ENCODE data around the gene RXRA.

The RXRA gene

DNA sequence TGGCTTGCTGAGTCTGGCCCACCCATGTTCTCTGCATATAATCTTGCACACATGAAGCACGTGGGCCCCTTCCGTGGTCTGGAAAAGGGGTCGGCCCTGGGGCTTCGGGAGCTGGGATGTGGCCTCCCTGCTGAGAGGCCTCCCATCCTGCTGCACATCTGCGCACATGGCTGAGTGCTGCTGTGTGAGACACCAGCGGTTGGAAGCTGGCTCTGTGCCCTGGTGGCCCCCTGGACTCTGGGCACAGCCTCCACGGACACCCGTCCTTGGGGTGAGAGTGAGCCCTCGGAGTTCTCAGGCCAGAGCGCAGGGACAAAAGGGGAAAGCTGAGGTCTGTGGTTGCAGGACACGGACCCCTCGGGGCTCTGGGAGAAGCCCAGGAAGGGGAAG is 115.8 kb downstream of the RXRA start:
- no peak overlapping the region for H3K4me3 ChIP-seq (ENCODE audit: low read depth, low read length)

DNA sequence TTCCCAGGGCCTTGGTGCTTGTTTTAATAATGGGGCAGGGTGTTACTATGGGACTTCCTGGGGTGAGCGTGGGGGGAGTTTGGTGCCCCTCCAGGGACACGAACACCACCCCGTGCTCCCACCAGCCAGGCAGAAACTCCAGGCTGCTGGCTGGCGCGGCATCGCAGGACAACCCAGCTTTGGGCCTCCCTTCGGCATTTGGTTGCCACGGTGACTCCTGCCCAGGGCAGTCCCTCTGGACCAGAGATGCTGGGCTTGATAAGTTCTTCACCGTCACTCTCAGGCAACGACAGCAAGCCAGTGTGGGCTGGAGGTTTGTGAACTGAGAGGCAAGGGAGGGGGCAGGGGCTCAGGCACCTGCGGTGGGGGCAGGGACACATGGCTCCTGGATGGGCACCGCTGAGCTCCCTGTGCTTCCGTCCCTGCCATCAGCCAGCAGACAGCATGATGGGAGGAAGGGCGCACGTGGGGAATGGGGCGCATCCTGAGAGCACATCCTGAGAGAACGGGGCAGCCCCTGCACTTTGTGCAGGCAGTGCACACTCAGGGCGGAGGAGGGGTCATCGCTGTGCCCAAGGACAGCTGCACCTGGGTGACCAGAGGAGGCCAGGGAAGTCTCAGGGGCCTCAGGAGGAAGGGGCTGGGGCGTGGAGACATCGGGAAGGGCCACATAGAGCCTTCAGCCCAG is 116.4 kb downstream of the RXRA start:
- no peak overlapping the region for H3K4me3 ChIP-seq (ENCODE audit: low read depth, low read length)

DNA sequence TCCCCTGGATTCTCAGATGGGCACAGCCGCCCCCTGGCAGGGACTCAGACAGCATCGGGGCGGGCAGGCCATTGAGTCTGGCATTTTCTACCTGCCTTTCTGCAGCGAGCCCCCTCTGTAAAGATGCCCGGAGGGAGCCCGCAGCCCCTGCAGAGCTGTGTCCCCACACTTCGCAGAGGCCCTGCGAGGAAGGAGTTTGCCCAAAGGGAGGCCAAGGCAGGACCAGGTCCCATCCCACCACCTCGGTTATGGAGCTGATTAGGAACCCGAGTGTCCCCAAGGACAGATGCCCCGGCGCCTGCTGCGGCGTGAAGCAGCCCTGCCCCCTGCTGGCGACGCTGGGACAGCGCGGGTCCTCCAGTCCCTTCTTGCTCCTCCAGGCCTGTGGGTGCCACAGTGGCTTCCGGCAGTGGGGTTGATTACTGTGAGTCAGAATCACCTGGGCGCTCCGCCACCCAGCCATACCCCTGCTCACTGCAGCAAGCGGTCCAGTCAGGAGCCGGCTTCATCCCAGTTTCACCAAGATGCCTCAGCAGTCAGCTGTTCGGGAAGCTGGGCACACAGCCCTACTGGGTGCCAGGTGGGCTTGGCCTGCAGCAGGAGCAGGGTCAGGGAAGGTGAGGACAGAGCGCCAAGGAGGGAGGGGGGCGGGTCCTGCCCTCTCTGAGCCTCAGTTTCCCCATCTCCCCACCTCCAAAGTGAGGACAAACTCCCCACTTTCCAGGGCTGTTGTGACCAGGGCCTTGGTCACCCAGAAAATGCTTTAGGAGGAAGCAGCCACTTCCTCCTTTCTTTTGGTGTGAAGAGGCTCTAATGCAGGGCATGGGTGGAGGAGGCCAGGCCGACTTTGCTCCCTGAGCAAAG is 117.2 kb downstream of the RXRA start:
- H3K4me3 ChIP-seq (ENCODE audit: low read depth, low read length), result no peak overlapping the region

DNA sequence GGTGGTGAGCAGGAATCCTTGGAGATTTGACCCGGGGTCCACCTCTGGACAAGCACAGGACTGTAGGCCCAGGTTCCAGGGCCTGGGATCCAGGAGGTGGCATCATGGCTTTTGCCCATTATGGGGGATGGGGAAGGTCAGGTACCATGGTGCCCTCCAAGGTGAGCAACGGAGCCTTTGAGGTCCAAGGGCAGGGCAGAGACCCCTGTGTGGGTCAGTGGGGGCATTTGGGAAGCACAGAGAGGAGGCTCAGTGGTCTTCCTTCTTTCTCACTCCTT is 117.7 kb downstream of the RXRA start:
- no peak overlapping the region for H3K4me3 ChIP-seq (ENCODE audit: low read depth, low read length)

DNA sequence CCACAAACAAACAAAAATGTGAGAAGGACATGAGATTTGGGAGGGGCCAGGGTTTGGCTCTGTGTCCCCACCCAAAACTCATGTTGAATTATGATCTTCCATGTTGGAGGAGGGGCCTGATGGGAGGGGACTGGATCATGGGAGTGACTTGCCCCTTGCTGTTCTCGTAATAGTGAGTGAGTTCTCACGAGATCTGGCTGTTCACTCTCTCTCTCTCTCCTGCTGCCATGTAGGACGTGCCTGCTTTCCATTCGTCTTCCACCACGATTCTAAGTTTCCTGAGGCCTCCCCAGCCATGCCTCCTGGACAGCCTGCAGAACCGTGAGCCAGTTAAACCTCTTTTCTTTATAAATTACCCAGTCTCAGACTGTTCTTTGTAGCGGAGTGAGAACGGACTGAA is 118.7 kb downstream of the RXRA start:
- H3K4me3 ChIP-seq (ENCODE audit: low read depth, low read length), result no peak overlapping the region

DNA sequence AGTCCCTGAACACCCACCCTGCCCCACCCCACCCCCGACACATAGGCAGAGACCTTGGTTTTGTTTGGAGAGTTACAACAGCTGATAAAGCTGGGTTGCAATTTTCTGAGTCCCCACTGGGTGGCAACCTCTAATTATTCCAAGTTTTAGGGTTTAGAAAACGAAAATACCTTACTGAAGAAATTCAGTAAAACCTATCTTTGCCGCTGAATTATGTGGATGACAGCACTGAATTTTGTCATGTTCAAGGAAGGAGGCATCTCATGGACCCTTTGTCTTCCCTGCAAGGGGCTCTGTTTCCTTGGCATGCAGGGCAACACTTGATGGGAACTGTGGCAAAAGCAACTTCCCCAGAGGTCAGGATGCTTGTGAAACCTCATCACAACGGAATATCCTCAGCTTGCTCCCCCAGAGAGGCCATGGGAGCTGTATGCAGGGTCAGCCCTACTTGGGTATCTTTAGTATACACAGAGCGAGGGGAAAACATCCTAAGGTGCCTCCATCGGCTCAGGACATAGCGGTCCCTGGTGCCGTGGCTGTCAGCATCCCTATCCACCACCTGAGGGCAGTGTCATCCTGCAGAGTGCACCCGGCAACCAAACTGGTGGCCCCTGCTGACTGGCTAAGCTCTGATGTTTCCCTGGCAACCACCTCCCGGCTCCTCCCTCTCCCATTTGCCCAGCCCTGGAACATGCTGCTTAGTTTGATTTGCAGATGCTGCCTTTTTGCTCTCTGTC is 123.1 kb downstream of the RXRA start:
- no peak overlapping the region for H3K4me3 ChIP-seq (ENCODE audit: low read depth, low read length)

DNA sequence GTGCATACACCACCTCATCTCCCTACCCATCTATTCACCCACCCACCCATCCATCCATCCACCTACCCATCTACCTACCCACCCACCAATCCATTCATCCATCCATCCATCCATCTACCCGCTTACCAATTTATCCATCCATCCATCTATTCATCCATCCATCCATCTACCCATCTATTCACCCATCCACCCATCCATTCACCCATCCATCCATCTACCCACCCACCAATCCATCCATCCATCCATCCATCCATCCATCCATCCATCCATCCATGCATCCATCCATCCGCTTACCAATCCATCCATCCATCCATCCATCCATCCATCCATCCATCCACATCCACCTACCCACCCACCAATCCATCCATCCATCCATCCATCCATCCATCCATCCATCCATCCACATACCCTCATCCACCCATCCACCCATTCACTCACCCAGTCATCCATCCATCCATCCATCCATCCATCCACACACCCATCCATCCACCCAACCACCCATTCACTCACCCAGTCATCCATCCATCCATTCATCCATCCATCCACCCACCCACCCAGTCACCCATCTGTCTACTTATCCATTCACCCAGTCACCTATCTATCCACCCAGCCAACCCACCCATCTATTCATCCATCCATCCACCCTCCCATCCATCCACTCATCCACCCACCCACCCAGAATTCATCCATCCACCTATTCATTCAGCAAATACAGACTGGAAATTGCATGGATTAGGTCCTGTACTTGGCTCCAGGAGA is 125.6 kb downstream of the RXRA start:
- H3K4me3 ChIP-seq (ENCODE audit: low read depth, low read length), result no peak overlapping the region

DNA sequence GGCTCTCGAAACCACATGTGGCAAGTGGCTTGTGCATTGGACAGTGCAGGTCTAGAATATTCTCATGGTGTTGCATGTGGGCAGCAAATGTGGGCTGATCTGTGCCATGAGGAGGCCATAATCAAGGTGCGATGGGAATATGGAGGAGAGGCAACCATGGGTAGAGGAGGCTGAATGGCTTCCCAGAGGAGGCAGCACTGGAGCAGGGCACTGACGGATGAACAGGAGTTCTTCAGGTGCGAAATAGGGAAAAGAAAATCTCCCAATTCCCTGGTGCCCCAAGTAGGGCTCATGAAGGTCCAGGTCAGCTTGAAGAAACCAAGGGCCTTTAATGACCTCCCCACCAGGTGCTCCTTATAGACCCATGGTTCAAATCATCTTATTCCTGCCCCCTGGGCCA is 126.5 kb downstream of the RXRA start:
- no peak overlapping the region for H3K4me3 ChIP-seq (ENCODE audit: low read depth, low read length)

DNA sequence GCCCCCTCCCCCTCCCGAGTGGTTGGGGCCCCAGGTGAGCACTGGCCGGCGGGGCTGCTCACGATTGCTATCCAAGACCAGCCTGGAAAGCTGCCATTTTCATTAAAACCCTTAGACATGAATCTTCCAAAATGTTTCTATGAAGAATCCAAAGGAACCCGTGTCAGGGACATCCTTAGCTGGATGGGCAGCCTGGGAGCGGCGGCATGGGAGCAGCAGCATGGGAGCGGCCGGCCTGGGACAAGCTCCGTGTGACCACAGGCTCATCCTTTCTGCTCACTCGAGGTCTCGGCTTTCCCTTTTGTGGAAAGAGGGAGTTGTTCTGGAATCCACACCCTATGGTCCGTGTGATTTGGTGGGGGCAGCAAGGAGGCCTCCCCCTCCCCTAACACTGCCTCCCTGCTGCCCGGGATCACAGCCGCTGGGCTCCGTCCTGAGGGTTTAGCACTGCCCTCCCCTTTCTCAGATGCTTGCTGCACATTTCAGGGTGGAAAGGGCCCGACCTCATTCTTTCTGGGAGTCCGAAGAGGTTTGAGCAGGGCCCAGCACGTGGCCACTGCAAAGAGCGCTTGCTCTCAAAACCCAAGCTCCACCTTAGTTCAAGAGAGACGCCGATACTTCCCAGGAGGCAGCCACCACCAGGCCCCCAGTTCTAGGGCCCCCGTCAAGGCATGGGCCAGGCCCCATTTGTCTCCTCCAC is 127.7 kb downstream of the RXRA start:
- no peak overlapping the region for H3K4me3 ChIP-seq (ENCODE audit: low read depth, low read length)

DNA sequence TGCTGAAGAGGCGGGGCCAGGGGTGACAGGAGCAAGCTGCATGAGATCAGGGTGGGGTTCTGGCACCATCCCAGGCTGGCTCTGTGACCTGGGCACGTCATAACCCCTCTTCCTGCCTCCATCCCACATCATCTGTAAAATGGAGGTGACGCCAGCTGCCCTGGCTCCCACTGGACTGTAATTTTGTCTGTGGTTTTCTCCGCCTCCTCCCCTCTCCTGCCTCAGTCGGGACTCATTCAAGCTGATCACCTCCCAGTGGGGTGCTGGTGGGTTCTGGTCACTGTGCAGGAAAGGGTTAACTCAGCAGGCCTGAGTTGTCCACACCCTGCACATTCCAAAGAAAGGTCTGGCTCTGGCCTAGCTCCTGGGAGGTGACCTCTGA is 128.2 kb downstream of the RXRA start:
- H3K4me3 ChIP-seq (ENCODE audit: low read depth, low read length), result no peak overlapping the region

DNA sequence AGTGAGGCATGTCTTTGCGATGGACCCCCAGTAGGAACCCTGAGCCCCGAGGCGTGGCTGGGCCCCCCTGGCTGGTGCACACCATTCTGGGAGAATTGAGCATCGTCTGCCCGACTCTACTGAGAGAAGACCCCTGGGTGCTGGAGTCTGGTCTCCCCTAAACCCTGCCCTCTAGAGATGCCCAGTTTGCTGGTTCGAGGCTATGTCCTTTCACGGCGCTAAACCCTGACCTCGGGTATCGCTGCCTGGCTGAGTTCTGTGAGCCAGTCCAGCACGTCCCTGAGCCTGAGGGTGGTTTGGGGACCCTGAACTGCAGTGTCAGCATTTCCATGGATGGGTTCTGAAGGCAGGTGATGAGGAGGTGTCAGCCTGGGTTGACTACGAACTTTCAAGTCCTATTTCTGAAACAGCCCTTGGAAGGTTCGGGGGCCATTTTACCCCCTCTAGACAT is 128.8 kb downstream of the RXRA start:
- no peak overlapping the region for H3K4me3 ChIP-seq (ENCODE audit: low read depth, low read length)

DNA sequence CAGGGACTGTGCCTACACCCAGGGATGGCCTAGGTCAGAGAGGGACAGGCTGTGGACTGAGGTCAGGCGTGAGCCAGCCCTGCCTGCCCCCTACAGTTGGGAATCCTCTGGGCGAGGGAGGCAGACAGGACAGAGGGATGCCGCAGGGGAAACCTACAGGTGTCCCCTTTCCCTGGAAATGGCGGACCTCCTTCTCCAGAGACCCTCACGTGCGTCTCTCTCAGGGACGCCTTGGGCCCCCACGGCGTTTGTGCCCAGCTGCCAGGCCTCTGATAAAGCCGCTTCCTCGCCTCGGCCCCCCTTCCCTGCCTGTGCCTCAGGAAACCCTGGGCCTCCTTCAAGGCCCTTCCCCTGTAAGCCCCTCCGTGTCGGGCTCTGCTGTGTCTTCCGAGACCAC is 129.3 kb downstream of the RXRA start:
- no peak overlapping the region for H3K4me3 ChIP-seq (ENCODE audit: low read depth, low read length)

DNA sequence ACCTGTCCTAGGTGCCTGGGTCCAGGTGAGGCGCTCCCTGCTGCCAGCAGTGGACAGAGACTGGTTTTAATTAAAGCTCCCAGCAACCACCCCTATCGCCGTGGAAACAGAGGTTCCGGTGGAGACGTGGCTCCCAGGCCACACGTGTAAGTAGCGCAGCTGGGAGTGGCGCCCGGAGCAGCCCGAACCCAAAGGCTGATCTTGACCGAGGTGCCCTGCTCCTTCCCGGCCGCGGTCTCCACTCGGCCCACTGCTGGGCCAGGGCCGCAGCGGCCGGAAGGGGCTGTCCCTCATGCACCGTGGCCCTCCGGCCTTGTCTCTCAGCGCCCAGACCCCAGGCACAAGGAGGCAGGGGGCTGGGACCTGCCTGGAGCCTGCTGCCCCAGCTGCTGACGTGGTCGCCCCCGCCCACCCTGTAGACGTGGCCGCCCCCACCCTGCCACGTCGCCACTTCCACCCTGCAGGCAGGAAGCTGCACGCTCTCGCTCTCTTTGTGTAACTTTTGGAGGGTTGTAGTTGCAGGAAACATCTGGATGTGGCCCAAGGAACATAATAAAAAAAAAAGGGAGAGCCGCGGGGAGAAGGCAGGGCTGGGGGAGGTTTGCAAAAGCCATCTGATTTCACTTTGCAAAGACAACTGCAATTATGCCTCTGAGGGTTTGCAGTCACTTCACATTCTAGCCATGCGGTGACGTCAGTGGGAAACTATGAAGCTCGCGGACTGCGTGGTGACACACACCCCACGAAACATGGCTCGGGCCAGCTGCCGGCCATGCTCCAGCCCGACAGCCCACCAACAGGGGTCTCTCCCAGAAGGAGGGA is 129.9 kb downstream of the RXRA start:
- no peak overlapping the region for H3K4me3 ChIP-seq (ENCODE audit: low read depth, low read length)

DNA sequence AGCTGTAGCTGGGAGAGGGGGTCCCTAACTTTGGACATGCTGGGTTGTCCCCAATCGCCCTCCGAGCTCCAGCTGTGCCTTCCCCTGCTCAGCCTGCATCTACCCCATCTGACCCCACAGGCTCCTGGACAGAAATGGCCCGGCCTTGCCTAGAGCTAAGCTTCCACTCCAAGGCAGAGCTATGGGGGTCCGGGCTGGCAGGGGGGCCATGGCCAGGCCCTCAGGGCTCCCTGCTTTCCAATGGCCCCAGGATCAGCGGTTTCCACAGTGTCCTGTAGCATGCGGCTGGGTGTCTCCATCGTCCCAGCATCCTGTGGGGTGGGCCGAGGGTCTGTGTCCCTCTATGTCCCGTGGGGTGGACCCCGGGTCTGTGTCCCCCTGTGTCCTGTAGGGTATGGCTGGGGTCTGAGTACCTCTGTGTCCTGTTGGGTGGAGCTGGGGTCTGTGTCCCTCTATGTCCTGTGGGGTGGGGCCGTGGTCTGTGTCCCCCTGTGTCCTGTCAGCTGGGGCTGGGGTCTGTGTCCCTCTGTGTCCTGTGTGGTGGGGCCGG is 130.6 kb downstream of the RXRA start:
- no peak overlapping the region for H3K4me3 ChIP-seq (ENCODE audit: low read depth, low read length)

DNA sequence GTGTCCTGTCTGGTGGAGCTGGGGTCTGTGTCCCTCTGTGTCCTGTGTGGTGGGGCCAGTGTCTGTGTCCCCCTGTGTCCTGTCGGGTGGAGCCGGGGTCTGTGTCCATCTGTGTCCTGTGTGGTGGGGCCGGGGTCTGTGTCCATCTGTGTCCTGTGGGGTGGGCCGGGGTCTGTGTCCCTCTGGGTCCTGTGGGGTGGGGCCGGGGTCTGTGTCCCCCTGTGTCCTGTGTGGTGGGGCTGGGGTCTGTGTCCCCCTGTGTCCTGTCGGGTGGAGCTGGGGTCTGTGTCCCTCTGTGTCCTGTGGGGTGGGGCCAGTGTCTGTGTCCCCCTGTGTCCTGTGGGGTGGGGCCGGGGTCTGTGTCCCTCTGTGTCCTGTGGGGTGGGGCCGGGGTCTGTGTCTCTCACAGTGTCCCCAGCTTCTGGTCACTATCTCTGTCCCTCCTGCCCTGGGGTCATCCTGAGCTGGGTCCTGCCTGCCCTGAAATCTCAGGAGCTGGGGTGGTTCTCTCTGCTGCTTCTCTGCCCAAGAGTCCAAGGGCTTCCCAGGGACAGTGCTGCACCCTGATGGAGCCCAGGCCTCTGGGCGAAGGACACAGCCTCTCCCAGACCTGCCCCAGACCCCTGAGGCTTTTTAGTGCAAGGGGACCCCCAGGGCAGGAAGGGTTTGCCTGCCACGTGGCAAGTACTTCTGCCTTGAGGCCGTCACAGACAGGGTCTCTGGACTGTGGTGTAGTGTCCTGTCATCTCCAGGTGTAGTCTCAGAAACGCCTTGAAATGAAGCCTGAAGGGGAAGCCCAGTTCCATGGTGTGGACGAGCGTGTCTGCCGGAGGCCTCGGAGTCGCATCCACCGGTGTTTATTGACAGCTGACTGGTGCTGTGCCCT is 131.3 kb downstream of the RXRA start:
- no peak overlapping the region for H3K4me3 ChIP-seq (ENCODE audit: low read depth, low read length)

DNA sequence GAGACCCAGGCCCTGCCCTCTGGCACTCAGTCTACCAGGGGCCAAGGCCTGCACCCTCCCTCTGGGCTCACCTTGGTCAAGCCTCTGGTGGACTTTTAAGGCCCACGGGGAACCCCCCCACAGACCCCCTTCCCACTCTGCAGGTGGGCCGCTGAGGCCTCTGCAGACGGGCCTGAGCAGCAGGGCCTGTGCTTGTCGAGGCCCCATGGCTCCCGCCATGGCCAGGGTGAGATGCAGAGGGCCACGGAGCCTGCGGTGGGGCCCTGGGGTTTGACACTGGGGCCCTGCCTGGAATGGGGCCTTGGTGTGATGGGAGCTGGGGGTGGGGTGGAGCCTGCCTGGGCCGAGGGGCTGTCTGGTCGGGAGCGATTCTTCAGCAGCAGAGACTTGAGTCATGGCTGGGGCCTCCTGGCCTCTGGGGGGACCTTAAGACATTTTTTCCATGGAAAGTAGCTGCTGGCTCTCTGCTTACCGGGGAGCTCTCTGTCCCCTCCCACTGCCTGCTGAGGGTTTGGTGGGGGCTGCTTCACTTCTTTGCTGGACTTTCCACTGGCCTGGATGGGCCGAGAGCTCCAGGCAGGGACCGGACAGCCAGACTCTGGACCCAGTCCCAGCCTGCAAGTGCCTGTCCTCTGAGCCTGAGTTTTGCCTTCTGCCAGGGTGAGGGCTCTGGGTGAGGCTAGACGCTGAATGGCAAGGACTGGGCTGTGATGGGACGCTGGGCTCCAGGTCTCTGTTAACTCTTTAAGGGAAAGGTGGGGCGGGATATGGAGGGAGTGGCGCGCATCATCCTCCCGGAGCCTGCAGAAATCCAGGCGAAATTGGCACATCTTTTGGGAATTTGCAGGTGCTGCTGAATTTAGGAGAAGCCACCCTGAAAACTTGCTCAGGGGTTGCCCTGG is 132.2 kb downstream of the RXRA start:
- H3K4me3 ChIP-seq (ENCODE audit: low read depth, low read length), result no peak overlapping the region

DNA sequence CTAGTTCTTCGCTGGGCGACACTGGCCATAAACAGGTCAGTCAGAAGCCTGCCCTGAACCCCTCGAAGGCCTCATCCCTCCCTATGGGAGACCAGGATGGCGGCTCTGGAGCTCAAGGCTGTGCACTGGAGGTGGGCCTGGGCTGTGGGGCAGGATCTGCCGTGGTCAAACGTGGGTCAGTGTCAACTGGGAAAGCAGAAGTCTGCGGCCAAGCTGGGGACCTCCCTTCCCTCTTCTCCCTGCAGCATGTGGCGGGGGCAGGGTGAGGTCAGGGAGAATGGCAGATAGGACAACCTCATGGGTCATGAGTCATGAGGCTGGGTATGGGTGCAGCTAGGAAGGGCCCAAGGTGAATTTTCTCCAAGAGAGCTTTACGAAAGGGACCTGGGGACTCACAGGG is 132.9 kb downstream of the RXRA start:
- no peak overlapping the region for H3K4me3 ChIP-seq (ENCODE audit: low read depth, low read length)

DNA sequence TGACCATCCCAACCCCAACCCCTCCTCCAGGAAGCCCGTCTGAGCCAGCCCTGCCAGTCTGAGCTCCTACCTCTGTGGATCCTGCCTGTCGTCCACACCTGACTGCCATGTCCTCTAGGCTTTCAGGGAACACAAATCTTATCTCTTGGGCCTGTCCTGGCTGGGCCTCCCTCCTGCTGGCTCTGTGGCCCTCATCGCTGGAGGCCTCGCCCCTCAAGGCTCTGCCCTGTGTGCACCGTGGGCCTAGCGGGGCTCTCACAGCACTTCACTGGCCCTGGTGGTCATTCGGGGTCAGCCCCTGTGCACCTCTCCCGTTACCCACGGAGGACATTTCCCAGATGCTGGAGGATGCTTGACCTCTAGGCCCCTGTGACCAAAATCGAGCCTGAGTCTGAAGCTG is 133.3 kb downstream of the RXRA start:
- no peak overlapping the region for H3K4me3 ChIP-seq (ENCODE audit: low read depth, low read length)
